D721Med (cell line): ENCODE data around the gene CLDN1.
"Not testable (repeated sequence)": the region's sequence is repeated elsewhere in the genome, so short reads cannot be mapped to it uniquely, and the experiment has no call there.

Experiments used
- DNase-seq: peaks from one replicate; pipeline ENCODE4 v3.0.0; 2011; ENCODE audit warnings: low spot score; ENCODE audit not compliant: insufficient read length
- FAIRE-seq: peaks from 2 replicates; lab custom pipeline; 2011; peaks lifted over from hg19 to GRCh38; lab: Jason Lieb, UNC
- CTCF ChIP-seq: IDR thresholded peaks from 2 replicates; pipeline ENCODE4 v1.5.1; 2012; ENCODE audit warnings: mild to moderate bottlenecking, control low read depth; ENCODE audit not compliant: insufficient read depth; ENCODE audit errors: missing control alignments

CLDN1 gene

GRCh38 chr3:190281308-190282051 is 40.8 kb downstream of the CLDN1 start:
- FAIRE-seq = no peak
- no peak for DNase-seq
- no peak for TF ChIP-seq CTCF

- TF ChIP-seq CTCF = no peak
- DNase-seq (no peak), FAIRE-seq (no peak)
Measured at GRCh38 chr3:190279690-190280089, 42.6 kb downstream of the CLDN1 start.

GRCh38 chr3:190272747-190273146 is 49.5 kb downstream of the CLDN1 start:
- FAIRE-seq (no peak), DNase-seq (no peak)
- TF ChIP-seq CTCF = no peak

- DNase-seq (no peak), FAIRE-seq (no peak)
- TF ChIP-seq CTCF = no peak
Measured at GRCh38 chr3:190269101-190269500, 53.1 kb downstream of the CLDN1 start.

- not testable (repeated sequence) for FAIRE-seq, DNase-seq
Measured at GRCh38 chr3:190267464-190267863, 54.8 kb downstream of the CLDN1 start.

- FAIRE-seq (no peak), DNase-seq (no peak)
- no peak for TF ChIP-seq CTCF
Measured at GRCh38 chr3:190266913-190267290, 55.3 kb downstream of the CLDN1 start.

GRCh38 chr3:190266265-190266912 is 55.9 kb downstream of the CLDN1 start:
- TF ChIP-seq CTCF = no peak
- FAIRE-seq = no peak
- DNase-seq = no peak
